CD4-positive, alpha-beta T cell (primary cell): Measurements from ENCODE around the gene ITGA4. TPM values are rescaled to one million over a fixed set of nuclear protein-coding genes. Genes with fewer than 3 reads are reported as not detected.

Experiments used
- ATAC-seq: fragments of 200-7000 bp; cut with Tn5 transposase; one replicate; pipeline ENCODE4 v1.10.0; 2022; ENCODE audit warnings: mild to moderate bottlenecking; ENCODE audit not compliant: poor library complexity
- CTCF ChIA-PET: fragments of 350-600 bp; sonication (Branson Sonifier 250); formaldehyde crosslinking; loops from one replicate; lab custom pipeline; 2021; ENCODE audit warnings: antibody characterized with exemption, inconsistent platforms; lab: Charles Lee
- POLR2A ChIA-PET: fragments of 350-600 bp; sonication (Branson Sonifier 250); formaldehyde crosslinking; loops from one replicate; lab custom pipeline; 2021; ENCODE audit warnings: antibody characterized with exemption, inconsistent platforms; lab: Charles Lee
- DNase-seq, 14 experiments: peaks; one replicate each; pipeline ENCODE4 v3.0.0-alpha.2; 2013 to 2020; ENCODE audit warnings: mixed read lengths in 2 of 14
- H3K27ac ChIP-seq, 2 donors: one replicate each; pipeline versions ENCODE4 v1.5.1 to v1.7.0; 2013; ENCODE audit warnings: low read length in 2 of 2, low read depth in 1 of 2, mild to moderate bottlenecking in 1 of 2
- H3K27me3 ChIP-seq, 2 experiments: 1 replicate in 1 of 2; 2 replicates in 1 of 2; pipeline versions ENCODE4 v1.6.1 to v1.7.0; 2013; ENCODE audit warnings: low read length in 2 of 2, control low read depth in 1 of 2, mild to moderate bottlenecking in 1 of 2, moderate library complexity in 1 of 2; ENCODE audit not compliant: insufficient read depth in 2 of 2, control insufficient read depth in 1 of 2
- H3K36me3 ChIP-seq: one replicate; pipeline ENCODE4 v1.6.1; 2013; ENCODE audit warnings: low read length, control low read depth; ENCODE audit not compliant: insufficient read depth
- H3K4me1 ChIP-seq: one replicate; pipeline ENCODE4 v1.6.1; 2013; ENCODE audit warnings: low read length, control low read depth; ENCODE audit not compliant: insufficient read depth
- H3K4me3 ChIP-seq: one replicate; pipeline ENCODE4 v1.5.1; 2013; ENCODE audit warnings: mild to moderate bottlenecking, low read length, moderate library complexity
- H3K9me3 ChIP-seq, 2 experiments: 1 replicate in 1 of 2; 2 replicates in 1 of 2; pipeline versions ENCODE4 v1.6.1 to v1.7.0; 2013; ENCODE audit warnings: low read length in 2 of 2, mild to moderate bottlenecking in 2 of 2, control low read depth in 1 of 2, moderate library complexity in 1 of 2; ENCODE audit not compliant: control insufficient read depth in 1 of 2, insufficient read depth in 1 of 2
- H3K27ac Mint-ChIP-seq: one replicate; pipeline ENCODE4 v1.8.0; 2020; ENCODE audit warnings: mixed read lengths
- H3K27me3 Mint-ChIP-seq: one replicate; pipeline ENCODE4 v1.8.0; 2021; ENCODE audit warnings: mixed read lengths
- H3K36me3 Mint-ChIP-seq: one replicate; pipeline ENCODE4 v1.8.0; 2021; ENCODE audit warnings: low read depth, mixed read lengths
- H3K4me1 Mint-ChIP-seq: one replicate; pipeline ENCODE4 v1.8.0; 2021; ENCODE audit warnings: low read depth, mixed read lengths
- H3K4me3 Mint-ChIP-seq: one replicate; pipeline ENCODE4 v1.8.0; 2020; ENCODE audit warnings: mild to moderate bottlenecking, mixed read lengths
- H3K9me3 Mint-ChIP-seq: one replicate; pipeline ENCODE4 v1.8.0; 2020; ENCODE audit warnings: mixed read lengths
- CTCF ChIP-seq: fragments of 200-600 bp; IDR thresholded peaks from one replicate; pipeline ENCODE4 v1.8.0; 2022; ENCODE audit warnings: antibody characterized with exemption, mild to moderate bottlenecking
- intact Hi-C, 2 experiments: fragments of 100-400 bp; cut with DNase I in 1 of 2; cut with micrococcal nuclease in 1 of 2; formaldehyde crosslinking; loops; one replicate each; pipeline versions ENCODE4 v1.15.1 to v1.9.0; 2023 to 2025; cut with DNase I, micrococcal nuclease
- total RNA-seq, 174 experiments: library from RNA in 2 of 174; stranded (reverse) in 2 of 174; gene quantifications; one replicate each; pipeline ENCODE4 v1.2.3 and lab custom pipeline; 2021 to 2026

Gene ITGA4
- total RNA-seq, 2 experiments from 2014 or later, result 79.4 to 79.5 TPM

DNA sequence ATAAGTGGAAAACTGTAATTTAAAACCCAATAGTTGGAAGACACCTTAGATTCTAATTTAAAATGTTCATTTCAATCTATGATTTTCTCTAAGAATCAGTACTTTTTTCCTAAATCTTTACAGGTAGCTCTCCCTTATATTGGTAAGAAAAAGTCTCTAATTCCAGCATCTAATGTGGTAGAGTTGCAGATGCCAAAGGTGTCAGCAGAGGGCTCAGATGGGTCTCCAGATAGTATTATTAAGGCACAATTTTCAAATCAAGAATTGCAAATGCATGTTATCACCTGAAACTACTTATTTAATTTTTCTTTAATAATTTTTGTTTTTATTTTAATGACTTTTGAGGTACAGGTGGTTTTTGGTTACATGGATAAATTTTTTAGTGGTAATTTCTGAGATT lies 25.5 kb upstream of the ITGA4 start:
- DNase-seq, result no peak
- POLR2A ChIA-PET, result no interaction called here

DNA sequence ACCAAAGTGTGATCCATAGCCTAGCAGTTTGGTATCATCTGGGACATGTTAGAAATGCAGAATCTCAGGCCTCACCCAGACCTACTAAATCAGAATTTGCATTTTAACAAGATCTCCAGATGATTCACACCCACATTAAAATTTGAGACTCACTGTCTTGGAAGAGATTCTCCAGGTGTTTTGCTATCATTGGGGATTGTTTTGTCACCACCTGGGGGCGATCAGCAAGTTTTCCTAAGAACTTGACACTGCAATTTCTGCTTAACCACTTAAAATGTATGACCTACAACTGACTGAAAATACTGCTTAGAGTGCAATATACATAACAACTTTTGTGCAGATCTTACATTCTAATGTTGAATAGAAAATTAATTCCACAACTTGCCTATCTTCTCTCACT lies 18.9 kb upstream of the ITGA4 start:
- DNase-seq (peak in 7 of 14 experiments; percentile 11 to 66 (median 47)), ATAC-seq (peak; percentile 48)
- Histone ChIP-seq H3K27me3 (no peaks in the 10 kb centered on the region), H3K36me3 (no peaks in the 10 kb centered on the region), H3K4me1 (no peaks in the 10 kb centered on the region), H3K4me3 (no peak overlapping the region), H3K9me3 (no peaks in the 10 kb centered on the region), H3K27ac (no peak overlapping the region)
- no peaks in the 10 kb centered on the region for H3K27me3 Mint-ChIP-seq
- no peaks in the 10 kb centered on the region for H3K36me3 Mint-ChIP-seq
- POLR2A ChIA-PET, result interaction anchor here (1.3 kb wide), 1 partner anchor 19 kb away, joined by 4 read pairs; the partner anchor contains the start of gene ITGA4
- no peak overlapping the region for H3K4me3 Mint-ChIP-seq
- peak; percentile 60 for TF ChIP-seq CTCF
- CTCF ChIA-PET, result interaction anchor here (0.8 to 1.5 kb wide), 4 partner anchors 14 to 334 kb away, joined by 3 to 7 read pairs (median 4); partner anchors contain the start of gene ITGA4
- peaks cover 16% of the 10 kb centered on the region for H3K4me1 Mint-ChIP-seq
- intact Hi-C loops, result loop anchor here in 1 of 2 experiments (2.0 kb wide), 1 partner anchor 19 kb away; the partner anchor contains the start of gene ITGA4
- H3K9me3 Mint-ChIP-seq, result no peaks in the 10 kb centered on the region
- H3K27ac Mint-ChIP-seq, result no peak overlapping the region

More for the DNA sequence above, 25.5 kb upstream of the ITGA4 start:
- ATAC-seq, result no peak
- H3K36me3 Mint-ChIP-seq, result no peaks in the 10 kb centered on the region
- Histone ChIP-seq H3K4me1 (peaks cover 9% of the 10 kb centered on the region), H3K9me3 (peaks cover 0 to 3% of the 10 kb centered on the region in 2 experiments), H3K4me3 (no peak overlapping the region), H3K27ac (no peak overlapping the region), H3K36me3 (no peaks in the 10 kb centered on the region), H3K27me3 (no peaks in the 10 kb centered on the region)
- CTCF ChIA-PET, result no interaction called here
- H3K9me3 Mint-ChIP-seq, result no peaks in the 10 kb centered on the region
- H3K4me3 Mint-ChIP-seq, result no peak overlapping the region
- intact Hi-C loops, result loop anchor here (2.0 to 5.0 kb wide), 2 partner anchors 25 to 36 kb away; partner anchors contain the start of gene ITGA4 (in 1 of the 2)
- no peaks in the 10 kb centered on the region for H3K27me3 Mint-ChIP-seq
- H3K4me1 Mint-ChIP-seq, result peaks cover 14% of the 10 kb centered on the region
- no peak overlapping the region for H3K27ac Mint-ChIP-seq
- TF ChIP-seq CTCF, result no peak

DNA sequence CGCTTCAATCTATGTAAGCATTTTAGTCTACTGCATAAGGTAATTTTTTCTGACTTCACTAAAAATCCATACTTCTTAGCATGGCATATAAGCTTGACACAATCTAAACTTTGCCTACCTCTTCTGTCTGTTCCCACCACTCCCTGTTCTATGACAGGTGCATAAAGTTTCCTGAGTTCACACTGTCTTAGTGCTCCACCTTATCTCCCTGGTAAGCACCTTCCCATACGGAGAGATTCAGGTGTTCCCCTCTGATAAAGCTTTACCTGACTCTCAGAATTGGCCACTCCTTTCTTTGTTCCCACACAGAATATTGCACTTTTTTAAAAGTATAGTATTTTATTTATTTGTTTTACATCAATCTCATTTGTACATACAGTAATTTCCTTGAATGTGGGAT lies 16.8 kb upstream of the ITGA4 start:
- no peaks in the 10 kb centered on the region for H3K27me3 ChIP-seq
- no peaks in the 10 kb centered on the region for H3K36me3 ChIP-seq
- H3K27me3 Mint-ChIP-seq, result no peaks in the 10 kb centered on the region
- DNase-seq (no peak), ATAC-seq (no peak)
- H3K4me3 ChIP-seq, result no peak overlapping the region
- no peaks in the 10 kb centered on the region for H3K9me3 ChIP-seq
- POLR2A ChIA-PET, result no interaction called here
- no peak overlapping the region for H3K27ac ChIP-seq
- no peak for TF ChIP-seq CTCF
- H3K4me1 ChIP-seq, result no peaks in the 10 kb centered on the region
- intact Hi-C loops, result no loop called here
- CTCF ChIA-PET, result no interaction called here
- H3K27ac Mint-ChIP-seq, result no peak overlapping the region
- peaks cover 29% of the 10 kb centered on the region for H3K4me1 Mint-ChIP-seq
- no peaks in the 10 kb centered on the region for H3K9me3 Mint-ChIP-seq
- no peak overlapping the region for H3K4me3 Mint-ChIP-seq
- no peaks in the 10 kb centered on the region for H3K36me3 Mint-ChIP-seq
